RCC 7860 (cell line): Measurements from ENCODE around the gene TMEM63C.

Source experiments
- DNase-seq: peaks from one replicate; pipeline ENCODE4 v3.0.0-alpha.2; 2015; ENCODE audit warnings: low spot score
- FAIRE-seq: peaks from 2 replicates; lab custom pipeline; 2012; peaks lifted over from hg19 to GRCh38; lab: Jason Lieb, UNC

TMEM63C gene

DNA sequence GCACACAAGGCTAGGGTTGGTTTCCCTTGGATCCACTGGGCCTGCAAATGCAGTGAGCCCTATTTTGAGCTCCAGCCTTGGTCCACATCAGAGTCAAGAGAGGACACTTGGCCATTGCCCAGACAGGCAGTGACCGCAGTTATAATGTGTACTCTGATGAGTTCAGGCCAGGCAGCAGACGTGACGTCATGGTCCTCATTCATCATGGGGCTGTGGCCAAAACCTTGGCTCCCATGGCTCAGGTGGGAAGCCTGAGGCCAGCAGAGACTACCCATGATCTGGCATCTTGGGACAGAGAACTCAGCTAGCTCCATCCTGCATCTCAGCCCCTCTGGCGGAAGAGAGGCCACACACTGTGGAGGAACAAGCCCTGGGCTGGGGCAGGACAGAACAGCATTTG, 16.4 kb downstream of the TMEM63C start:
- FAIRE-seq = no peak
- DNase-seq = no peak

DNA sequence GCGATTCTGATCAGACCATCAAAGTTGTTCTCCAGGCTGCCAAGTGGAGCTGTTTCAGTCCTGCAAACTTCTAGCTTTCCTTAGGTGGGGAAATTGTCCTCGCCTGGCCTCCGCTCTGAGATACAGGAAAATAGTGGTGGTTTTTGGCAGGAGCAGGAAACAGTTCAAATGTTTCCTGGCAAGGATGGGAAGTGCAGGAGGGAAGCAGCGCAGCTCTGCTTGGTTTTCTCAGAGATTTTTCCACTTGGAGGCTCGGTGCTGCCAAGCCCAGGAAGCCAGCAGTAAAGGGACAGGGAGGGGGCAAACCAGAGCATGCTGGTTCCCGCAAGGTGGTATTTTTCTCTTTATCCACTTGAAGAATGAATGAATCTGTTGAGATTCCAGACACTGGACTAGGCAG, 17.0 kb downstream of the TMEM63C start:
- FAIRE-seq (no peak), DNase-seq (no peak)

DNA sequence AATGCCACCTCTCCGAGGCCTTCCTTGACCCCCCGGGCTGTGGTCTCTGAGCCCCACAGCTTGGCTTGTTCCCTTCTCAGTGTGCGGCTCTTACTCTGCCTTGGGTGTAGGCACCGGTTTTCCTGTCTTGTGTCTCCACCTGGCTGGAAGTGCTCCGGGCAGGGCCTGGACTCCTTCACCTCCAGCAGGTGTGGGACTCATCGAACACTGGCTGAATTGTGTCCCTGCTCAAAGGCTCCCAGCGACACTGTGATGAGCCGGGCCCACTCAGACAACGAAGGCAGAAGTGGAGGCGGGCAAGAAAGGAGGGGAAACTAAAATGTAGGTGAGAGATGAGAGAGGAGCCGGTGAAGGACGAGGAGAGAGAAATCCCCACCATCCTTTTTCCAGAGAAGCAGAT, 18.0 kb downstream of the TMEM63C start:
- no peak for DNase-seq
- no peak for FAIRE-seq

DNA sequence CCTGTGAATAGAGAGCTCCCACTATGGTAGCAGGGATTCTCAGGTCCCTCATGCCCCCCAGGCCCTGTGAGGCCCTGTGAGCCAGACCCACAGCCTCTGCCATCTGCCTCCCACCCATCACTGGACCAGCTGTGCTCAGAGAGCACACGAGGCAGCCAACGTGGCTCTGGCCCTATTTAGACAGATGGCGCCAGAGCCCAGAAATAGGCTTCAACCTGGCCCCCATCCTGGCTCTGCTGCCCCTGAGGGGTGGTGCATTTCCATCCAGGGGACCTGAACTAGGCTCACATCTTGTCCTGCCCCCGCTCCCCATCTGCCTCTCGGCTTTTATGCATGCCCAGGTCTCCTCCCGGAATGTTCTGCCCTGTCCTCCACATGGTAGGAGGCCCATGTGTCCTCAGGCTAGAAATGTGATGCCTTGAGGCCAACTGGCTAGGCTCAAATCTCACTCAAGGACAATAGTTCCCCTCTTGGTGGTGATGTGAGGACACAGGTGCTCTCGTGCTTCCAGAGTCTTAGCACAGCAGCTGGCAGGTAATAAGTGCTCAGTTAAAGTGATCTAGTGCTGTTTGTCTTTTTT, 18.9 kb downstream of the TMEM63C start:
- no peak for FAIRE-seq

DNA sequence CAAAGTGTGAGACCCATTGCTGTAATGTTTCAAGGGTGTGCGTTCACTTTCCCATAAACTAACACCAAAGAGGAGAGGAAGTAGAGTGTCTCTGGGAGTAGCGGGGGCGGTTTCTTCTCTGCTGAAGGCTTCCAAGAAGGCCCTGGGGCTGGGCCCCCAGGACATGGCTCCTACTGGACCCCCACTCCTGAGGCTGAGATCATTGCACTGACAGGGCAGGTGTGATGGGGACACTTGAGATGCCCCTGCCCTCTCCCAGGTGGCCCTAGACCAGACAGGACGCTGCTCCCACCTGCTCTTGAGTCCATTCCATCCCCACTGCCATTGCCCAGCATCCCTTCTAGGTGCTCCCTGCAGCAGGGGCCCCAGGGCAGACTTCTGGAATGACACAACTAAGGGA, 20.1 kb downstream of the TMEM63C start:
- DNase-seq (no peak), FAIRE-seq (no peak)

More for the DNA sequence above, 18.9 kb downstream of the TMEM63C start:
- DNase-seq = no peak

- no peak for FAIRE-seq
- no peak for DNase-seq
Observed at GRCh38 chr14:77203611-77204458, 22.2 kb downstream of the TMEM63C start.

DNA sequence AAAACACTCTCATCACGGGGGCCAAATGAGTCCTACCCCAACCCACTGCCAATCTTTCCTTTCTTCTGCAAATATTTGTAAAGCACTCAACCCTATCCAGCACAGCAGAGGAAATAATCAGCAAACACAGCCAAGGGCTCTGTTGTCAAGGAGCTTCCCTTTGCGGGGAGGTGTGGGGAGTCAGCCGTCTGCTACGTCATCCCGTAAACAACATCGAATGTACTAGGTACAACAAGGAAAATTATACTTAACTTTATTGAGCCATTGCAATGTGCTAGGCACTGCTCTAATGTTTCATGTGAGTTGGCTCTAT, 22.8 kb downstream of the TMEM63C start:
- DNase-seq (no peak), FAIRE-seq (no peak)

DNA sequence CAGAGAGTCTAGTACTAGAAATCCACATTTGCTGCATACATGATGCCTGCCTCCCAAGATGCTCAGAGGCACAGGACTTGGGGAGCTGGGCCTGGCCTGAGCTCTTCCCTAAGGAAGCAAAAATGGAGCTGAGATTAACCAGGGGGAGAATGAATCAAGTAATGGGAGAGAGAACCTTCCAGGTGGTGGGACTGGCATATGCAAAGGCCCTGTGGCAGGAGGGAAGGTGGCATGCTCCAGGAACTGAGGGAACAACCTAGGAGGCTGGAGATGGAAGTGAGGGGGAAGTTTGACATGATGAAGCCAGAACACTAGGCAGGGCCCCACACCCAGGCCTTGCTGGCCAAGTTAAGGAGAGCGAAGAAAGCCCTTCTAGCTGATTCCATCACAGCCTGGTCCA, 23.3 kb downstream of the TMEM63C start:
- DNase-seq (no peak), FAIRE-seq (no peak)

- no peak for FAIRE-seq
Observed at GRCh38 chr14:77205566-77205965, 24.0 kb downstream of the TMEM63C start.

GRCh38 chr14:77206261-77206824, 24.7 kb downstream of the TMEM63C start:
- DNase-seq (no peak), FAIRE-seq (no peak)

More at GRCh38 chr14:77205566-77205965, 24.0 kb downstream of the TMEM63C start:
- DNase-seq = no peak

DNA sequence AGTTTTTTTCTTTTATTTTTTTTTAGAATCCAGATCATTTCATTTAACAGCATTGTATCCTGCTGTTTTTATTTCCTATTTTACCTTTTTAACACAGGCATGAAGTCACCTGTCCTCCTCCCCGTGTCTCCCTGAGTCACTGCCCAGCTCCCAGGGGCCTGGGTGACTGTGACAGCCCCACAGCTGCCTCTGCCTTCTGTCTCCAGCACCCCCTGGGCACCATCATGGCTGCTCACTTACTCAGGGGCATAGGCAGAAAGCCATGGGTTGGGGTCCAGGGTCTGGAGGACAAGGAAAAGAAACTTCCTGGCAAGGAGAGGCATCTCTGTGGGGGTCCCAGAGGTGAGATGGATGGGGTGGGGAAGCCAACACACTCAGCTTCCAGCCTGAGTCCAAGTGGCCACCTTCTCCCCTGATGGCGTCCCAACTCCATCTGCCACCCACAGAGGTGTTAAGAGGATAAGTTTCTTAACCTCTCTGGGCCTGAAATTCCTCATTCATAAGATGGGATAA, 25.3 kb downstream of the TMEM63C start:
- DNase-seq (no peak), FAIRE-seq (no peak)

- DNase-seq (no peak), FAIRE-seq (no peak)
Observed at GRCh38 chr14:77208291-77208978, 26.8 kb downstream of the TMEM63C start.

GRCh38 chr14:77208979-77209318, 27.4 kb downstream of the TMEM63C start:
- no peak for DNase-seq
- FAIRE-seq = no peak

DNA sequence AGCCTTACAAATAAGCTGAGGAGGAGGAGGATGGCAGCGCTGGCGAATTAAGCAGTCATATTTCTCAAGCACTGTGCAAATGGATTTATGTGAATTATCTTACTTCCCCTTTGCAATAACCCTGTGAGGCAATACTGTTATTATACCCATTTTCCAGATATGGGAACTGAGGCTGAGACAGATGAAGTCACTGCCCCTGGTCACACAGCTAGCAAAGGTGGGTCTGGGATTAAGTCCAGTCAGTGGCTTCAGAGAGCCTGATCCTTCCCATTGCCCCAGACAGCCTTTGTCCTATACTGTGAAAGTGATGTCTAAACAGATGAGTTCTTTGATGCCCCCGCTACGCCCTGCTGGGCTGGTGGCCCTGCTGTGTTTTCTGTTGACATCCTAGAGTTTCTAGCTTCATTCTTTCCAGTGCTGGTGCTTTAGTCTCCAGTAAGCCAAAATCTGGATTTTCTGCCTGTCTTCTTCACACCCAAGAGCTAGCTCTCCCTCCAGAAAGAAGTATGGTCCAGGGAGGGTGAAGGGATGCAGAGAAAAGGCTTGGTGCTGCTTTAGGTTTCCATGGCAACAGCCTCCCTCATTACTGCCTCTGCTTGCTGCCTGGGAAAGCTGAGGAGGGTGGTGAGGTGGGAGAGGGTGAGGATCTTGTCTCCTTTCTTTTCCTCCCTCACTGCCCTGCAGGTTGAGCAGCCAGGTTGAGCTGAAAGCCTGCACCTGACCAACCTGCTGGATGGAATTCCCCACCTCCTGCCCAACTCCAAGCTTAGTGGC, 30.7 kb downstream of the TMEM63C start:
- DNase-seq (no peak), FAIRE-seq (no peak)

DNA sequence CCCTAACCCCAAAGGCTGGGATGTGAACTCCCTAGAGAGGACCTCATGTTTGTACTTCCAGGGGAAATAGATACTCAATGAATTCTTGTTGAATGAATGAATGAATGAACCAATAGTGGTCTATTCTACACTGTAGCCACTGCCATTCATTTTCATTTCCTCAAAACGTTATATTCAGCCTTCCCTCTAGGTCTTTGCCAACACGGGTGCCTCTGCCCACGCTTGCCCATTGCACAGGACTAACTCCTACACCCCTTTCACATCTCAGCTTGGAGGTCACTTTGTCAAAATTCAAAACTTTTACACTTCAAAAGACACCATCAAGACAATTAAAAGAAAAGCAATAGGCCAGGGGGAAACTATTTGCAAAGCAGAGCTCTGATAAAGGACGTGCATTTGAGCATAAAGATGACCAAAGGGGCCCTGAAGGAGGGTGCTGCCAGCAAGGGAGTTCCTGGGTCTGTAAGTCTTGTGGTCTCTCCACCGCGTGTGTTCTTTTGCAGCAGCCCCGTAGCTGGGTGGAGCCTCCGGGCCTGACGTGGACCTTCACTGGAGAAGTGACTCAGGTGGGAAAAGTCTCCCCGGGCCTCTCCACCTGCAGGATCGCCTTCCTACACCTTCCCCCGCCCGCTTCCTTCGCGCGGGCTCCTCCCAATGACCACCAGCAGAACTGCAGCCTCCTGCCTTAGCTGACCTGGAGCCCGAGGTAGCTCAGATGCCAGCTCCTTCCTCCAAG, 31.5 kb downstream of the TMEM63C start:
- FAIRE-seq = no peak
- DNase-seq = no peak

DNA sequence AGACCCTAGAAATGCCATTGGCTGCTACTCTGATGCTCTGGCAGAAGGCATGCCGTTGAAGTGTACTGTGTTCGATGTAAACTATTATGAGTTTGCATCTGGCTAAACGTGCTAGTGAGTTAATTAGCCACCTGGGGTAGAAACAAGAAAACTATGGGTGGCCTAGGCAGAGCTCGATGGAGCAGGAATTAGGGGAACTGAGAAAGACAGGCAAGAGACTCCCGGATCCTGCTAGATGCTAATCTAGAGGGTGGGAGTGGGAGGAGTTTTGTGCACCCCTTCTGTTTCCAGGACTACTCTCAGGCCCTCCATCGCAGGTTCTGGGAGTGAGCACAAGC, 32.0 kb downstream of the TMEM63C start:
- FAIRE-seq = no peak
- DNase-seq = no peak

DNA sequence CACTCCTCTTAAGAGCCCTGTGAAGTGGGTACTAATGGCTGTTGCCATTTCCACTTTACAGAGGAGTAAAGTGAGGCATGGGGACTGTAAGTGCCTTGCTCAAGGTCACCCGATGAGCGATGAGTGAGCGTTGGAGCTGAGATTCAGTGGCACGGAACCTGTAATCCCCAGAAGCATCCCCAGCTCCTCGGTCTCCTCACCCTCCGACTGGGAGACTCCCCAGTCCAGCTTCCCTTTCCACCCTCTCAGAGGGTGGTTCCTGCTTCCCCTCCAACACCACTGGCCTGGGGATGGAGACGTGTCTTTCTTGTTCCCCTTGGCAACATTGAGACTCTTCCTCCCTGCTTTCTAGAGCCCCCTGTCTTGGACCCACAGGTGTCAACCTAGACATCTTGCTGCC, 32.6 kb downstream of the TMEM63C start:
- DNase-seq = no peak
- no peak for FAIRE-seq

DNA sequence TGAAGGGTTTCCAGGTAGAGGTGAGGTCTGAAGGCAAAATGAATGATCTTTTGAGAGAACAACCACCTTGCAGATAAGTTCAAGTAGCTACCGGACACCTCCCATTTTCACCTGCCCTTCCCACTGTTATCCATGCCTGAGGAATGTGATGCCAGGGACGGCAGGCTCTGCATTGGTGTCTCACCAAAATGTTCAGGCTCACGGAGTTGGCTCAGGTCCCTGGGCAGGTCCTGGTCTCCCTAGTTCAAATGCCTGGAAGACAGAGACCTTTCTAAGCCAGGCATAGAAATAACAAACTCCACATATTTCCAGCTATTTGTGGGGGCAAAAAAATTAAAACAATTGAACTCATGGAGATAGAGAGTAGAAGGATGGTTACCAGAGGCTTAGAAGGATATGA, 36.0 kb downstream of the TMEM63C start:
- FAIRE-seq (no peak), DNase-seq (no peak)

DNA sequence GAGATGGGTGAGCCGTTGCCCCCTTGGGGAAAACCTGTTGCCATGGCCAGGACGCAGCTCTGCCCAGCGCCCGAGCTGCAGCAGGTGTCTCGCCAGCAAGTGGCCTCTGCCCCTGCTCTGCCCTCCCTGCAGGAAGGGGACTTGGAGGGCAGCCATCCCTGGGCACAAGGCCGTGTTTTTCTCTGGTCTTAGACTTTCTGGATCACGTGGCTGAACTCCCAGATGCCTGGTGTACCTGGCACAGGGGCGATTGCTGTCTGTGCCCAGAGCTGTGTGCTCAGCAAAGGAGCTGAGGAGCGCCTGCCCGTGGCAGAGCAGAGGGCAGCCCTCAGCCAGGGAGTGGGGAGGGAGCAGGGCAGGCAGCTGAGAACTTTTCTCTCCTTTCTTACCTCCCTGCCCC, 38.0 kb downstream of the TMEM63C start:
- no peak for FAIRE-seq
- DNase-seq = no peak

DNA sequence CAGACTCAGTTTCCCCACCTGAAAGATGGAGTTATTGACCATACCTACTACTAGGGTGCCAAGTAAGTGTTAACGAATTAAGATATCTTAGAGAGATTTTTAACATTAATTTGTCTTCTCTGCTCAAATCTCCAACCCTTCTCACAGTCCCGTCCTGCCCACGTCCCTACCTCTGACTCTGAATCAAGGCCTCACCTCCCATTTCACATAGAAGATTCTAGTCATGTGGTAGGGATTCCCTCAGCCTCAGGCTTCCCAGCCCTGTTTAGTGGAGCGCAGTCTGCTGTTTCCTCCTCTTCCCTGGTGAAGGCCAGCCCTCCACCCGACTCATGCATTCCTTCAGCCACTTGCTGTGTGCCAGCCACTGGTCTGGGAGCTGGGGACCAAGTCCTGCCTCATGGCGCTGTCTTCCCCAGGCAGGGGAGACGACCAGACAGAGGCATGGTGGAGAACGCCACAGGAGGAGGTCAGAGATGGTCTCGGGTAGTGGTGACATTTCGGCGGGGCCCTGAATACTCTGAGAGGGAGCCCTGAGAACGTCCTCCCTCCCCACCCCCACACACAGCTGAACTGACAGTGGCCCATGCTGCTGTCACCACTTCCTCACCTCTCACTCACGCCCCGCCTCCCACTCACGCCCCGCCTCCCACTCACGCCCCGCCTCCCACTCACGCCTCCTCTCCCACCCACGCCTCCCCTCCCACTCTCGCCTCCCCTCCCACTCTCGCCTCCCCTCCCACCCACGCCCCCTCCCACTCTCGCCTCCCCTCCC, 38.8 kb downstream of the TMEM63C start:
- no peak for FAIRE-seq
- DNase-seq = no peak
